ENCODE measurements around the gene TBC1D32.
"Not testable (repeated sequence)": the region's sequence is repeated elsewhere in the genome, so short reads cannot be mapped to it uniquely, and the experiment has no call there.

The TBC1D32 gene, protein sequence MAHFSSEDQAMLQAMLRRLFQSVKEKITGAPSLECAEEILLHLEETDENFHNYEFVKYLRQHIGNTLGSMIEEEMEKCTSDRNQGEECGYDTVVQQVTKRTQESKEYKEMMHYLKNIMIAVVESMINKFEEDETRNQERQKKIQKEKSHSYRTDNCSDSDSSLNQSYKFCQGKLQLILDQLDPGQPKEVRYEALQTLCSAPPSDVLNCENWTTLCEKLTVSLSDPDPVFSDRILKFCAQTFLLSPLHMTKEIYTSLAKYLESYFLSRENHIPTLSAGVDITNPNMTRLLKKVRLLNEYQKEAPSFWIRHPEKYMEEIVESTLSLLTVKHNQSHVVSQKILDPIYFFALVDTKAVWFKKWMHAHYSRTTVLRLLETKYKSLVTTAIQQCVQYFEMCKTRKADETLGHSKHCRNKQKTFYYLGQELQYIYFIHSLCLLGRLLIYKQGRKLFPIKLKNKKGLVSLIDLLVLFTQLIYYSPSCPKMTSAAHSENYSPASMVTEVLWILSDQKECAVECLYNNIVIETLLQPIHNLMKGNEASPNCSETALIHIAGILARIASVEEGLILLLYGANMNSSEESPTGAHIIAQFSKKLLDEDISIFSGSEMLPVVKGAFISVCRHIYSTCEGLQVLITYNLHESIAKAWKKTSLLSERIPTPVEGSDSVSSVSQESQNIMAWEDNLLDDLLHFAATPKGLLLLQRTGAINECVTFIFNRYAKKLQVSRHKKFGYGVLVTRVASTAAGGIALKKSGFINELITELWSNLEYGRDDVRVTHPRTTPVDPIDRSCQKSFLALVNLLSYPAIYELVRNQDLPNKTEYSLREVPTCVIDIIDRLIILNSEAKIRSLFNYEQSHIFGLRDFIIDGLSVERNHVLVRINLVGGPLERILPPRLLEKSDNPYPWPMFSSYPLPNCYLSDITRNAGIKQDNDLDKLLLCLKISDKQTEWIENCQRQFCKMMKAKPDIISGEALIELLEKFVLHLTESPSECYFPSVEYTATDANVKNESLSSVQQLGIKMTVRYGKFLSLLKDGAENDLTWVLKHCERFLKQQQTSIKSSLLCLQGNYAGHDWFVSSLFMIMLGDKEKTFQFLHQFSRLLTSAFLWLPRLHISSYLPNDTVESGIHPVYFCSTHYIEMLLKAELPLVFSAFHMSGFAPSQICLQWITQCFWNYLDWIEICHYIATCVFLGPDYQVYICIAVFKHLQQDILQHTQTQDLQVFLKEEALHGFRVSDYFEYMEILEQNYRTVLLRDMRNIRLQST

DNA sequence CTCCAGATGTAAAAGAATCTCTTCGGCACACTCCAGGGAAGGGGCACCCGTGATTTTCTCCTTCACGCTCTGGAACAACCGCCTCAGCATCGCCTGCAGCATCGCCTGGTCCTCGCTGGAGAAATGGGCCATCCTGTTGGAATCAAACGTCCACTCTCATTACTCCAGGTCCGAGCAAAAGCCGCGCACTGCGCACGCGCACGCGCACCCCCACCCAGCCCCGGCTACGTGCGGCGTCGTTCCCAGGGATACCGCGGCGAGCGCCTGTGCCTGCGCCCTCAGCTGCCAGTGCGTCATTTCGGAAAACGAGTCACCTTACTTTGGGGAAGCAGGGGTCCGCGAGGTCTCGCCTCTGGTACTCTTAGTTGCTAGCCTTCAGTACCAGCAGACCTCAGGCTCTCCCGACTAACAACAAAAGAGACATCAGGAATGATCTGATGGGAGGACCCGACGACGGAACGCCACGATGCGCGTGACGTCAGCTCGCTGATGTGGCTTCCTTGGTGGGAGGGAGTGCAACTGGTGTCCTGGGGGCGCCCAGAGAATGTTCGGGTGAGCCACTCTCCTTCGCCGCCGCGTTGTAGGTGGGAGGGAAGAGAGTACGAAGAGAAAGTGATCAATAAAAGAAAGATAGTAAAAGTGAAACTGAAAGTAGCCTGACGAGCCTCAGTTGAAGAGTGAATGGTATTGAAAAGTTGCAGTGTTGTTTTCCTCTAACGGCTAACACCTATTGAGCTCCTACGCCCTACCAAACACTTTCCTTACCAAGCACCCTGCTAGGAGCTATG, at the start of gene TBC1D32:
Gene TBC1D32 (minus strand): TSS at position 182 of the 788 bp plus-strand sequence. CDS start 50 bp downstream, at position 132.
- H3K9me3 Mint-ChIP-seq: no peaks in the 10 kb centered on the region
- peak within 1 kb of the TSS; percentile 99 for H3K27ac Mint-ChIP-seq
- TF ChIP-seq, protein P1, sequence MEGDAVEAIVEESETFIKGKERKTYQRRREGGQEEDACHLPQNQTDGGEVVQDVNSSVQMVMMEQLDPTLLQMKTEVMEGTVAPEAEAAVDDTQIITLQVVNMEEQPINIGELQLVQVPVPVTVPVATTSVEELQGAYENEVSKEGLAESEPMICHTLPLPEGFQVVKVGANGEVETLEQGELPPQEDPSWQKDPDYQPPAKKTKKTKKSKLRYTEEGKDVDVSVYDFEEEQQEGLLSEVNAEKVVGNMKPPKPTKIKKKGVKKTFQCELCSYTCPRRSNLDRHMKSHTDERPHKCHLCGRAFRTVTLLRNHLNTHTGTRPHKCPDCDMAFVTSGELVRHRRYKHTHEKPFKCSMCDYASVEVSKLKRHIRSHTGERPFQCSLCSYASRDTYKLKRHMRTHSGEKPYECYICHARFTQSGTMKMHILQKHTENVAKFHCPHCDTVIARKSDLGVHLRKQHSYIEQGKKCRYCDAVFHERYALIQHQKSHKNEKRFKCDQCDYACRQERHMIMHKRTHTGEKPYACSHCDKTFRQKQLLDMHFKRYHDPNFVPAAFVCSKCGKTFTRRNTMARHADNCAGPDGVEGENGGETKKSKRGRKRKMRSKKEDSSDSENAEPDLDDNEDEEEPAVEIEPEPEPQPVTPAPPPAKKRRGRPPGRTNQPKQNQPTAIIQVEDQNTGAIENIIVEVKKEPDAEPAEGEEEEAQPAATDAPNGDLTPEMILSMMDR (IDR thresholded peaks at IDR 0.05): no peak
- peaks cover 37% of the 10 kb centered on the region for H3K4me1 Mint-ChIP-seq
- H3K4me3 Mint-ChIP-seq: peak within 1 kb of the TSS; percentile 95
- peak; percentile 91 for DNase-seq
- H3K36me3 Mint-ChIP-seq (ENCODE audit: low read depth): no peaks in the 10 kb centered on the region
- H3K27me3 Mint-ChIP-seq (ENCODE audit: low read depth, poor library complexity): no peaks in the 10 kb centered on the region

DNA sequence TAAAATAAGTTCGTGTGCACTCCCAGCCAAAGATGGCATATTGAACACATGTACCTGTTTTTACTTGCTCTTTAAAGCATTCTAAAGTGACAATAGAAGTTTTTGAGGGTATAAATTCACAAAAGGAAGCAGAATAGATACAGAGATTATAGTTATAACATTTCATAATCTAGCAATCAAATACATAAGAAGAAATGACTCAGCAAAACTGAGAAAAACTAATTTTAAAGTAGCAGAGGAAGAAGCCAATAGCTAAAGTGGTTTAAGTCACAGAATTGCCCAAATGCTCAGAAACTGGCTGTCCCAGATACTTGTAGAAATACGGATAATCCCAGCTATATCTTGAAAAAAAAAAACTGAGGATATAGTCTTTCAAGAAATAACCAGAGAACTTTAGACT, 49.2 kb upstream of the TBC1D32 start:
- Mint-ChIP-seq H3K4me3 (no peak overlapping the region), H3K27me3 (ENCODE audit: low read depth, poor library complexity) (no peaks in the 10 kb centered on the region), H3K9me3 (no peaks in the 10 kb centered on the region), H3K27ac (no peak overlapping the region), H3K4me1 (peaks cover 6% of the 10 kb centered on the region), H3K36me3 (ENCODE audit: low read depth) (no peaks in the 10 kb centered on the region)
- TF ChIP-seq, protein P1 (IDR thresholded peaks at IDR 0.05): no peak
- no peak for DNase-seq

DNA sequence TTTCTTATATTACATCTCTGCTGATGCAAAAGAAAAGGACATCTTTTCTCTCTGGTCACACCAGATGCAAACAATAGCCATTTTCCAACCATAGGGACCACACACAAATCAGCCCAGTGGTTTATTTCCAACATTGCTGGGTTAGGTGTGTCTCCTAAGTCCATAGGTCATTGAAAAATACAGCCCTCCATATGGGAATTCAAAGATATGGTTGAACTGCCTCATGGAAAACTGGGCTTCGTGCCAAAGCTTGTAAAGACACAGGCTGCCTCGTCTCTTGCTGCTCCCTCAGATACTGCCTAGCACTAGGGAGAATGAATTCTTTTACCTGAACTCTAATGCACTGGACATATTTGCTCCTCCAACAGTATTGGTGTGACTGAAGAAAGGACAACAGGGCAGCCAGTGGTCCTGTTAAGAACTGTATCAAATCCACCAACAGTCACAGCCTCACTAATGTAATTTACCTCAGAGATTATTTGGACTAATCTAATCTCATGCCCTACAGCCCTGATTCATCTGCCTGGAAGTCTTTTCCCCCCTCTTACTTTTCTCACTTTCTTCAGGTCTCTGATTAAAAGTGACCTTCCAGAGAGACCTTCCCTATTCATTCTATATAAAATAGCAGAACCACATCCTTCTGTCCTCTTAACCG, 48.3 kb upstream of the TBC1D32 start:
- H3K4me3 Mint-ChIP-seq: no peak overlapping the region
- no peak for DNase-seq
- H3K9me3 Mint-ChIP-seq: no peaks in the 10 kb centered on the region
- TF ChIP-seq, protein P1 (IDR thresholded peaks at IDR 0.05): no peak
- H3K27me3 Mint-ChIP-seq (ENCODE audit: low read depth, poor library complexity): no peaks in the 10 kb centered on the region
- H3K36me3 Mint-ChIP-seq (ENCODE audit: low read depth): no peaks in the 10 kb centered on the region
- H3K4me1 Mint-ChIP-seq: peaks cover 6% of the 10 kb centered on the region
- peak overlapping the region; percentile 39 for H3K27ac Mint-ChIP-seq

DNA sequence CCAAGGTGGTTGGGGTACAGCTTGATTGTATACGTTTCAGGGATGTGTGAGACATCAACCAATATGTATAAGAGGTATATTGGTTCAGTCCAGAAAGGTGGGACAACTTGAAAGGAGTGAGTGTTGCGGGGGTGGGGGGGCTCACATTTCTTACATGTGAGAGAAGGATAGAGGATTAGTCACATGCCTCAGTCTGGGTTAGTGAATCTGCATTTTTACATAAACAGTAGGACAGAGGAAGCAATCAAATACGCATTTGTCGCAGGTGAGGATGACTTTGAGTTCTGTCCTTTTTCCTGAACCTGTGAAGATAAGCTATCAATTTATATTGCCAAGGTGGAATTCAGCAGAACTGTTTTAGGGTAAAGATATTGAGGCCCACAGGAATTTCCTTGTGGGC, 42.1 kb upstream of the TBC1D32 start:
- no peak overlapping the region for H3K27ac Mint-ChIP-seq
- TF ChIP-seq, protein P1 (IDR thresholded peaks at IDR 0.05): no peak
- no peak overlapping the region for H3K4me3 Mint-ChIP-seq

DNA sequence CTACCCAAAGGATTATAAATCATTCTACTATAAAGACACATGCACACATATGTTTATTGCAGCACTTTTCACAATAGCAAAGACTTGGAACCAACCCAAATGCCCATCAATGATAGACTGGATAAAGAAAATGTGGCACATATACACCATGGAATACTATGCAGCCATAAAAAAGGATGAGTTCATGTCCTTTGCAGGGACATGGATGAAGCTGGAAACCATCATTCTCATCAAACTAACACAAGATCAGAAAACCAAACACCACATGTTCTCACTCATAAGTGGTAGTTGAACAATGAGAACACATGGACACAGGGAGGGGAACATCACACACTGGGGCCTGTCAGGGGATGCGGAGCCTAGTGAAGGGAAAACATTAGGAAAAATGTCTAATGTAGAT, 39.9 kb upstream of the TBC1D32 start:
- not testable (repeated sequence) for H3K4me1 Mint-ChIP-seq; H3K36me3 Mint-ChIP-seq (ENCODE audit: low read depth); H3K27me3 Mint-ChIP-seq (ENCODE audit: low read depth, poor library complexity); H3K4me3 Mint-ChIP-seq; H3K27ac Mint-ChIP-seq; DNase-seq
- peaks cover 25% of the 10 kb centered on the region for H3K9me3 Mint-ChIP-seq

More for the DNA sequence above, 42.1 kb upstream of the TBC1D32 start:
- no peak for DNase-seq
- Mint-ChIP-seq H3K27me3 (ENCODE audit: low read depth, poor library complexity) (no peaks in the 10 kb centered on the region), H3K9me3 (peaks cover 25% of the 10 kb centered on the region), H3K4me1 (no peaks in the 10 kb centered on the region), H3K36me3 (ENCODE audit: low read depth) (no peaks in the 10 kb centered on the region)

All from nephron progenitor cell (in vitro differentiated cells).